G401 (cell line): ENCODE data around the gene CKMT1B. TPM values are rescaled to one million over a fixed set of nuclear protein-coding genes. Genes with fewer than 3 reads are reported as not detected.
"Not testable (repeated sequence)": the region's sequence is repeated elsewhere in the genome, so short reads cannot be mapped to it uniquely, and the experiment has no call there.

Source experiments
- DNase-seq: peaks from one replicate; pipeline ENCODE4 v3.0.0-alpha.2; 2015; ENCODE audit warnings: low spot score
- in situ Hi-C: cut with HindIII; loops from 2 replicates; pipeline ENCODE4 v1.10.0; 2016; ENCODE audit warnings: low sequenced_read_pairs, mixed read lengths
- total RNA-seq: library from RNA; depleted of rRNA; stranded (reverse); fragments of >200 nt; shearing (Covaris generic); gene quantifications from 2 replicates; pipeline ENCODE4 v1.2.3, GENCODE V29; 2014; rRNA removed

CKMT1B gene
- total RNA-seq, result 12.7 and 30.9 TPM in 2 replicates

DNA sequence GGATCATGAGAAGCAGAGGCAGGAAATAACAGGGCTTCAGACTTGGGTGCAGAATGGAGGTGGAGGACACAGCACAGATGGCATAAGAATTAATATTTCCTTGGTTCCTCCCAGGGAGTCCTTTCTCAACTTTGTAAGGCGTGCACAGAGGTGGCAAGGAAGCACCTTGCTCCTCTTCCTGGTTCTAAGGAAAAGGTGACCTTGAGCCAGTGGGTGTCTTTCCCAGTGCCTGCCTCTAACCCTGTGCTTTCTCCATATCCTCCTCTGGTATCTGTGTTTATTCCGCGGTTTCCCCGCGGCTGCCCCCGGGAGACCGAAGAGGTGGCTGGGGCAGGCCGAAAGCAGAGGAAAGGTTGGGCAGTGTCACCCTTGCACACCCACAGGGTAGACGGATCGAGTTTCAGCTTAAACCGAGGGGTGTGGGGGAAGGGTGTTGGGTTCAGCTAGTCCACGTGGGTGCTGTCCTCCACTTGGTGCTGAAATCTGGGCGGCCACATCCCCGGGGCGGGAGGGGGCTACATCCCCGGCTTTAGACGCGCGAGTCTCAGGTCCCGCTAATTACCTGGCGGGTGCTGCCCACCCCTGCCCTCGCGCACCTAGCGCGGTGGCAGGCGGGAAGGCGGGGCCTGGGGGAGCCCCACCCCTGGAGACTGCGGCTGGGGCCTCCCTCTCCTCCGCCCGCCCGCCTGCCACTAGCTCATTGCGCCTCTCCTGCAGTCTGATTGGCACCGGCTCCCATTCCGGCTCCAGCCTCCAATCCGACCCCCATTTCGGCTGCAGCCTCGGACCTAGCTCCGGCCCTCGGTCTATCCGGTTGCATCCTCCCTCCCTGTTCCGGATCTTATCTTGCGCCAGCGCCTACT lies at the start of gene CKMT1B:
TSS of gene CKMT1B (plus strand) at position 700 of the 863 bp plus-strand sequence. CDS start 192 bp downstream, outside the sequence.
- DNase-seq, in situ Hi-C loops: not testable (repeated sequence)

DNA sequence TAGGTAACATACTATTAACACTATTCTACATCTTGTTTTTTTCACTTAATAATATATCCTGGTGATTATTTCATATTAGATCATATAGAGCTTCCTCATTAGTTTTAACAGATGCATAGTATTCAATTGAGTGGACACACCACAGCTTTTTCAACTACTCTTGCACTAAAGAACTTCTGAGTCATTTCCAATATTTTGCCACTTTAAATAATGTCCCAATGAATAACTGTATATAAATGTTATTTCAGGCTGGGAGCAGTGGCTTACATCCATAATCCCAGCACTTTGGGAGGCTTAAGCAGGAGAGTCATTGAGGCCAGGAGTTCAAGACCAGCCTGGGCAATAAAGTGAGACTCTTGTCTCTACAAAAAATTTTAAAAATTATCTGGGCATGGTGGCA lies 49.6 kb upstream of the CKMT1B start:
- in situ Hi-C loops, result no loop called here

DNA sequence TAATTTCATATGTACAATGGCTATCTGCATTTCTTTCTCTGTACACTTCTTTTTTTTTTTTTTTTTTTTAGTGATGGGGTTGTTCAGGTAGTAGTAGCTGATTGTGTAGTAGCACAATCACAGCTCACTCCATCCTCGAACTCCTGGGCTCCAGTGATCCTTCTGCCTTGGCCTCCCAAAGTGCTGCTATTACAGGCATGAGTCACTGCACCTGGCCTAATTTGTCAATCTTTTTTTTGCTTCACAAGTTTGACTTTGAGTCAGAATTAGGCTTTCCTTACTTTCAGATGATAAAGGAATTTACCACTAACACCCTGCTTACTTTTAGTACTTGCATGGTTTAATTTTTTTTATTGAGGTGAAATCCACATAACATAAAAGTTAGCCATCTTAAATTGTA lies 48.4 kb upstream of the CKMT1B start:
- DNase-seq, result no peak
- in situ Hi-C loops, result no loop called here

More for the DNA sequence above, 49.6 kb upstream of the CKMT1B start:
- DNase-seq, result no peak

DNA sequence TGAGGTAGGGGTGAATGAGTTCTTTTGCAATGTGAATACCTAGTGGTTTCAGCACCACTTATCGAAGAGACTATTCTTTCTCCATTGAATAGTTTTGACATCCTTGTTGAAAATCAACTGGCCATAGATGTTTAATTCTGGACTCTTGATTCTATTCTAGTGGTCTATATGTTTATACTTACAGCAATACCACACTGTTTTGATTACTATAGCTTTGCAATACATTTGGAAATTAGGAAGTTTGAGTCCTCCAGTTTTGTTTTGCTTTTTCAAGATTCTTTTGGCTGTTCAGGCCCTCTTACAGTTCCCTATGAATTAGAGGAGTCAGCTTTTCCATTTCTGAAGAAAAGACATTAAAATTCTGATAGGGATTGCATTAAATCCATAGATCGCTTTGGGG lies 46.3 kb upstream of the CKMT1B start:
- in situ Hi-C loops, result no loop called here
- DNase-seq, result no peak

DNA sequence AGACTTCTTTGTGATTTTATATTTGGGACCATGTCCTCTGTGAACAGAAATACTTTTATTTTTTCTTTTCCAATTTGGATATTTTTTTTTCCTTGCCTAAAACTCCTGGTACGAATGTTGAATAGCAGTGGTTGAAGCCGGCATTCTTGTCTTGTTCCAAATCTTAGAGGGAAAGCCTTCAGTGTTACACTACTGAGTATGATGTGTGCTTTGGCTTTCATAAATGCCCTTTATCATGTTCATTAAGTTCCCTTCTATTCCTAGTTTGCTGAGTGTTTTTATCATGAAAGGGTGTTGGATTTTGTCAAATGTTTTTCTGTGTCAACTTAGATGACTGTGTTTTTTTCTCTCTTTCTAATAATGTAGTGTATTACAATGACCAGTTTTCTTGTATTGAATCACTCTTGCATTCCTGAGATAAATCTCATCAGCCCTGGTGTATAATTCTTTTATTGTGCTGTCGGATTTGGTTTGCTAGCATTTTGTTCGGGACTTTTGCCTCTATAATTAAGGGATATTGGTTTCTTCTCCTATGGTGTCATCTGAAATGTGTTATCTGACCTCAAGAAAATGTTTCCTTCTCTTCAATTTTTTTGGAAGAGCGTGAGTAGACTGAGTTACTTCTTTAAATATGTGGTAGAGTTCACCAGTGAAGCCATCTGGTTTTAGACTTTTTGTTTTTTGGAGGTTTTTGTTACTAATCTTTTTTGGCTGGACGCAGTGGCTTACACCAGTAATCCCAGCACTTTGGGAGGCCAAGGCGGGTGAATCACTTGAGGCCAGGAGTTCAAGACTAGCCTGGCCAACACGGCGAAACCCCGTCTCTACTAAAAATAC lies 43.1 kb upstream of the CKMT1B start:
- in situ Hi-C loops, result no loop called here
- no peak for DNase-seq

DNA sequence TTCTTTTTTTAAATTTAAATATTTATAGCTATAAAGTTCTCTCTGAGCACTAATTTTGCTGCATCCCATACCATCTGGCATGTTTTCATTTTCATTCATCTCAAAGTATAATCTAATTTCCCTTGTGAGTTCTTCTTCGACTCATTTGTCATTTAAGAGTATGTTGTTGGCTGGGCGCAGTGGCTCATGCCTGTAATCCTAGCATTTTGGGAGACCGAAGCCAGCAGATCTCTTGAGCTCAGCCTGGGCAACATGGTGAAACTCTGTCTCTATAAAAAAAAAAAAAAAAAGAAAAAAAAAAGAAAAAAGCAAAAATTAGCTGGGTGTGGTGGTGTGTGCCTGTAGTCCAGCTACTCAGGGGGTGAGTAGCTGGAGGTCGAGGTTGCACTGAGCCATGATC lies 41.6 kb upstream of the CKMT1B start:
- in situ Hi-C loops, result no loop called here

DNA sequence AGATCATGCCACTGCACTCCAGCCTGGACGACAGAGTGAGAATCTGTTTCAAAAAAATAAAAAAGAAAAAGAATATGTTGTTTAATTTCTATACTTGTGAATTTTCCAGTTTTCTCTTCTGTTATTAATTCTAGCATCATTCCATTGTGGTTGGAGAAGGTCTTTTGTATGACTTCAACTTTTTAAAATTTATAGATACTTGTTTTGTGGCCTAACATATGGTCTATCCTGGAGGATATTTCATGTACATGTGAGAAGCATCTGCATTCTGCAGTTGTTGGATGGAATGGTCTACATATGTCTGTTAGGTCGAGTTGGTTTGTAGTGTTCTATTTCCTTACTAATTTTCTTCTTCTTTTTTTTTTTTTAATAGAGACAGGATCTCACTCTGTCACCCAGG lies 40.8 kb upstream of the CKMT1B start:
- in situ Hi-C loops, result no loop called here
- DNase-seq, result no peak

More for the DNA sequence above, 41.6 kb upstream of the CKMT1B start:
- no peak for DNase-seq

DNA sequence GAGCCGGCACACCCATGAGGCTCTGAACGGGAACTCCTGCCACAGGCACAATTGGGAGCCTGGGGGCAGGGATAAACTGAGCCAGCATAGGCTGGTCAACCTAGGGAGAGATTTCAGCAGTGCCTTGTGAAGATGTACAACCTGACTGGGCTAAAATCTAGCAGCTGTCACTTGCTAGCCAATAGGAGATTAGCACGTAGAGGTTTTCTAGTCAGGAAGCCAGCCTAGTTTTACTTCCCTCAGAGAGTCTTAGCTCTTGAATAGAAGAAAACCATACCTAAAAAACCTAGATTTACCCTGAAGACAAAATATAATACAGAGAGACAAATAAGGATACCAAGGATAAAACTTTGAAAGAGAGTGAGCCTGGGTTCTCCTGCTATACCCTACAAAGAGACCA lies 31.1 kb upstream of the CKMT1B start:
- in situ Hi-C loops, DNase-seq: not testable (repeated sequence)

DNA sequence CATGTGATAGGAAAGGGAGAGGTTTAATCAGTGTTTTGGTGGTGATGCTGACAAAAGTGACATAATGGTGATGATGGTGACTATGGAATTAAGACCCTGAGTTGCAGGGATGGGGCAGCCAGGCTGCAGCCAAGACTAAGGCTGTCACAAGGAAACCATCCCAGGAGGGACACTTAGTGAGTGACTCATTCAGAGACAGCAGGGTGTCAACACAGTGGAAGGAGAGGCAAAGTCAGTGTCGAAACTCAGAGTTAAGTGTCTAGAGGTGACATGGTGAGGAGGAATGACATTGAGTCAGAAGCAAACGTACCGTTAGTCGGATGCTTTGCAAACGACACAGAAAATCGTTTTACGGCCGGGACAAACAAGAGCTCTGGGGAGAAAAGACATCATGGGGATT lies 30.0 kb upstream of the CKMT1B start:
- DNase-seq, in situ Hi-C loops: not testable (repeated sequence)

DNA sequence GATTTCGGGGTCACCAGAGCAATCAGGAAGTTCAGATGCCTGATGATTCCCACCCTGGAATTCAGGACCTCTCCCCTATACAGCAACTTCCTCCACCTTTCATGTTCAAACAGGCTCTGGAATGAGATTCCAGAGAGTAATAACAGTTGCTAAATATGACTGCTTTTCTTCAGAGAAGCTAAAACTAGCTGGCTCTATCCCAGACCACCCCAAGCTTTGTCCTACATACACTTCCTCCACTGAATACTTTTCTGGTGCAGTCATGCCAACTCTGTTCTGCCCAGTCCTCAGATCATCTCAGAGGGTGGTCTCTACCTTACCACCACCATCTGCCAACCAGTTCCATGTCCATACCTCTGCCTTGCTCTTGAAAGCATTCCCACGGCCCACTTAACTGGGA lies 27.2 kb upstream of the CKMT1B start:
- DNase-seq, in situ Hi-C loops: not testable (repeated sequence)

DNA sequence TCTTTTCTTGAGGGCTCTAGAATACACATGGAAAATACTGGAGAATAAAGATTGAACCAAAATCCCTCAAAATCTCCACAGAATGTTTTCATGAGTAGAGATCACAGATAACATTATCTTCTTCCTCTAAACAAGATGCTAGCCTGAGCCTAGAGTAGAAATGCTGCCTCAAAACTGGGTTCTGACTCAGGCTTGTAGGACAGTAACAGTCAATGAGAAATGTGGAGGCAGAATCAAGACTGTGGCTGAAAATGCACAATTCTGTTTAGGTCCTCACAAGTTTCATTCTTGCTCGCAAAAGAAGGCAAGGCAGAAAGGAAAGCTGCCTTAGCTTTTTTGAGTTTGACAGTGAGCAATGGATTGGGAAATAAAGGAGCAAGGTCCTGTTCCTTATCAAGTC lies 19.2 kb upstream of the CKMT1B start:
- DNase-seq, in situ Hi-C loops: not testable (repeated sequence)

DNA sequence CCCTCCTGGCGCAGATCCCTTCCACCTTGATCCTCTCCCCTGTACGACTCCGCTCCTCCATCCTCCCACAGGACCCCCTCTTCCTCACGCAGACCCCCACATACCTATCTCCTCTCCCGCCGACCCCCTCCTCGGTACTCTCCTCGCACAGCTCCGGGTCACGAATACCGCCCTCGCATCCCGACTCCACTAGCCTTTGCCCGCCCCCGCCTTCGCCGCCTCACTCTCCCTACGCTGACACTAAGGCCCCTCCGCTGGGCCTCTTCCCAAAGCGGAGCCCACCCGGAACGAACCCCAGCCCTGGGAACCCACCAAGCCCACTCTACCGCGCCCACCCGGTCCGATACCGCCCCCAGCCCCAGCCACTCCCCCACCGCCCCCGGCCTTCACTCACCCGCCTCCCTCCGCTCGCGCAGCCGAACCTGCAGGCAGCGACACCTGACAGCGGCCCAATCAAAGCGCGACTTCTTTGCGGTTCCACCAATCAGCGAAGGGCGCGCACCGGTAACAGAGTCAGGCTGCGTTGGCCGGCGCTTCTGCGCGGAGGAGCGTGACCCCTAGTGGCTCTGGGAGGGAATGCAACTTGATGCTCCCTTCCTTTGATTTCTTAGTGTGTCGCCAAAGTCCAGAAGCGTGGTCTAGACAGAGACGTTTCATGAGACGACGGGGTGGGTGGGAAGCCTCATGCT lies 3.9 kb upstream of the CKMT1B start, which contains the start of gene PPIP5K1:
TSS of gene PPIP5K1 (minus strand) at position 431 of the 689 bp plus-strand sequence. CDS start 5,704 bp downstream, outside the sequence.
- DNase-seq, in situ Hi-C loops: not testable (repeated sequence)

DNA sequence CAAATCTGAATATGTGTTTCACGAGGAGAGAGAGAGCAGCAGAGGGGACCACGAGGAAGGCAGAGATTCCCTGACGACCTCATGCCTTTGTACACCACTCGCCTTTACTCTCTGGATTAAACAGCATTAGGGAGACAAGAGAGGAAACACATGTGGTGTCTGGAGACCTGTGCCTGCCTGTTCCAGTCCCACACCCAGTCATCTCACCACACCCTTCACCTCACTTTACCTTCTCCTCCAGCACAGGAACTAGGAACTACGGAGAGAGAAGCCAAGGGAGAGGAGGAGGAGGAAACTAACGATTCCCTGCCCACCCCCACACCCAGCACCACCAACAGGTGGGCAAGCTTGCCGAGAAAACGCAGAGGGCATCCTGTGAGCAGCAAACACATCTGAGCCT lies 986 bp upstream of the CKMT1B start:
- DNase-seq, in situ Hi-C loops: not testable (repeated sequence)

DNA sequence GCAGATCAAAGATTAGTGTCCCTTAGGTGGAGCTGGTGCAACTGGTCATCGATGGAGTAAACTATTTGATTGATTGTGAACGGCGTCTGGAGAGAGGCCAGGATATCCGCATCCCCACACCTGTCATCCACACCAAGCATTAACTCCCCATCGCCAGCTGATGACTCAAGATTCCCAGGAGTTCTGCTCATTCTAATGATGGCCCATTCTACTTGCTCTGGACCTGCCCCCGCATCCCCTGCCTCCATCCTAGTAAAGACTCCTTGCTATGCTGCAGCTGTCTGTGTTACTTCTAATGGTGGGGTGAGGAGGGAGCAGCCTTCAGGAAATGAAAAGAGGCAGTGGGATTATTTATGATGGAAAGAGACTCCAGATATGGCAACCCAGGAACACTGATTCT lies 5.3 kb downstream of the CKMT1B start:
- DNase-seq, in situ Hi-C loops: not testable (repeated sequence)

DNA sequence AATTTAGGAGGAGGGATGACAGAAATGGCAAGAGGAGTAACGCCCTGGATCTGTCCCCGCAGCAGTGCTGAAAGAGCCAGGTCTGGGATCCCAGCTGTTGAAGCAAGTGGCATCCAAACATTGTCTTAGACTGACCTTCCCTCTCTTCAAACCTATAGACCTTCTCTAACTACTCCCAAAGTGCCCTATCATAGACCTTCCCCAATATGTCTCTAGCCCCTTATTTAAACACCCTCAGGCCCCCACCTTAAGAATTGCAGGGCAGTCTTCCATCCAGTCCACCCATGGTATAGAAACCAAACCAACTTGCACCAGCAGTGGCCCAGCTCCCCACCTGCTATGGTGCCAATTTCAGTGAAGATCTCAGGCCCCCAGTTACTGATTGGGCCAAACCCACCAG lies 6.4 kb downstream of the CKMT1B start:
- in situ Hi-C loops, DNase-seq: not testable (repeated sequence)

DNA sequence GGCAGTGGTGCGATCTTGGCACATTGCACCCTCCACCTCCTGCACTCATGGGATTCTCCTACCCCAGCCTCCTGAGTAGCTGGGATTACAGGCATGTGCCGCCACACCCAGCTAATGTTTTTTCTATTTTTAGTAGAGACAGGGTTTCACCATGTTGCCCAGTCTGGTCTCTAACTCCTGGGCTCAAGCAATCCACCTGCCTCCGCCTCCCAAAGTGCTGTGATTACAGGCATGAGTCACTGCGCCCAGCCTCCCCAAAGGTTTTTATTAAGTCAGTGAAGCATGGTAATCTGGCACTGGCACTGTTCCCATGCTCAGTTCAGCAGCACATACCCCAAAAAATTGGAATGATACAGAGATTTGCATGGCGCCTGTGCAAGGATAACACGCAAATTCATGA lies 8.4 kb downstream of the CKMT1B start:
- DNase-seq, result peak; percentile 86

DNA sequence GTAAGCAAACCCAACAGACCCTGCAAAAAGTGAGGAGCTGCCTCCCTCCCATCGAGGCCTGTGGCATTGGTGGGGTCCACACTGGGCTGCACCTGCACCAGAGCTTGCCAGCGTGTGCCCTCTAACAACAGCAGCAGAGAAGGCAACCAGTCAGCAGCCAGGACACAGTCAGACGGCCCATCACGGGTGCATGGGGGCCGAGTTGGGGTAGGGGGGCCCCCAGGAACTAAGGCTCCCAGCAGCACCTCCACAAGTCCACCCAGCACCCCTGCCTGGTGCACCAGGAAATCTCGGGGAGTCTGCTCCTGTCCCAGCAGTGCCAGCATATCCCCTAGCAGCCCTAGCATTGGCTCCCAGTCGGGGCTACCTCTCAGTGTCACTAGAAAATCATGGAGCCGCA lies 23.9 kb downstream of the CKMT1B start:
- DNase-seq, in situ Hi-C loops: not testable (repeated sequence)

More for the DNA sequence above, 8.4 kb downstream of the CKMT1B start:
- in situ Hi-C loops, result not testable (repeated sequence)

DNA sequence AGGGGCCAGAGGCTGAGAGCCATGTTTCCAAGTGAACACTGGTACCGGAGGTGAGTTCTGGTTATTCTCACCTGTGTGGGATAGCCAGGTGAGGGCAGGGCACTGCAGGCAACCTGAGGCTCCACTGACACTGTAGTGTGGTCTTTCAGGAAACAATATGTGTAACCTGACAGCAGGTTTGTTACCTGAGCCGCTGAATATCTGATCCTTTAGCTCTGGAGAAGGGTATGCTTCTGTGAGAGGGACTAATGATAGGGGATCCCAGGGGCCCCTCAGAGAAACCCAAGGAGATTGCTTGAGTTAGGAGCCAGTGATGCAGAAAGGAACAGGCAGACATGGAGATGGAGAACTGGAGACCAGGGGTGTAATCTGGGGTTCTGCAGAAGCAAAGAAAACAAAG lies 24.9 kb downstream of the CKMT1B start, which contains the start of gene STRC:
TSS of gene STRC (minus strand) at position 101 of the 400 bp plus-strand sequence. CDS start at position 23, 78 bp downstream.
- DNase-seq, in situ Hi-C loops: not testable (repeated sequence)
